WTC11 (cell line): Measurements from ENCODE around the gene NOL9.

Experiments used
- CTCF ChIP-seq: fragments of 200-600 bp; IDR thresholded peaks from 2 replicates; pipeline ENCODE4 v1.8.0; 2022; ENCODE audit warnings: antibody characterized with exemption
- FOXJ3 ChIP-seq: sonication (generic); formaldehyde crosslinking; IDR thresholded peaks from 2 replicates; pipeline ENCODE4 v1.9.0; 2021; ENCODE audit warnings: missing genetic modification reagents, mild to moderate bottlenecking, borderline replicate concordance
- KAT7 ChIP-seq: sonication (generic); formaldehyde crosslinking; IDR thresholded peaks from 2 replicates; pipeline ENCODE4 v1.8.1; 2023; ENCODE audit warnings: missing genetic modification reagents, mild to moderate bottlenecking, borderline replicate concordance

GRCh38 chr1:6580119-6580592, 25.8 kb upstream of the NOL9 start:
- TF ChIP-seq FOXJ3, result no peak
- TF ChIP-seq CTCF, result no peak
- TF ChIP-seq KAT7, result no peak
